ENCODE measurements around the gene FADS2.

FADS2 gene

DNA sequence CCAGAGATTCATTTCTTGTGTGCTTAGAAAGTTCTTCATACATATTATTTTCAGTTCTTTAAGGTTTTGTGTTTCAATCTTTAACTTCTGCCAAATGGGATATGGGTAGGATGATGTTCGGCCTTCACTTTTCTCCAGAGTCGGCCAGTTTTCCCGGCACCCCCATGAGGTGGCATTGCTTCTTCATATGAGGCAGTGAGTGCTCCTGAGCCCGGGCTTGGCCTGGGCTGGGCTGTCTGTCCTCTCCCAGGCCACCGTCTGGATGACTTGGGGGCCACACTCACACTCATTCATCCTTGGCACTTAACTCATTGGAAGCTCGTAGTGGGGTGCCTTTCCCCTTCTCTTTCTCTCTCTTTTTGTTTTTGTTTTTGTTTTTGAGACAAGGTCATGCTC, 23.8 kb downstream of the FADS2 start:
- Histone ChIP-seq H2AFZ (no peak overlapping the region), H3K9me3 (ENCODE audit: control insufficient read depth, low read length) (no peaks in the 10 kb centered on the region), H3K4me3 (ENCODE audit: low read depth, low read length) (no peak overlapping the region), H3K36me3 (ENCODE audit: control insufficient read depth, insufficient read depth, low read length) (no peaks in the 10 kb centered on the region), H3K27ac (no peak overlapping the region), H3K9ac (no peak overlapping the region), H3K4me1 (no peaks in the 10 kb centered on the region), H3K4me2 (ENCODE audit: low read length) (no peak overlapping the region), H3K79me2 (no peaks in the 10 kb centered on the region), H3K27me3 (ENCODE audit: control insufficient read depth, insufficient read depth, low read length) (no peaks in the 10 kb centered on the region)
- TF ChIP-seq, protein P1, sequence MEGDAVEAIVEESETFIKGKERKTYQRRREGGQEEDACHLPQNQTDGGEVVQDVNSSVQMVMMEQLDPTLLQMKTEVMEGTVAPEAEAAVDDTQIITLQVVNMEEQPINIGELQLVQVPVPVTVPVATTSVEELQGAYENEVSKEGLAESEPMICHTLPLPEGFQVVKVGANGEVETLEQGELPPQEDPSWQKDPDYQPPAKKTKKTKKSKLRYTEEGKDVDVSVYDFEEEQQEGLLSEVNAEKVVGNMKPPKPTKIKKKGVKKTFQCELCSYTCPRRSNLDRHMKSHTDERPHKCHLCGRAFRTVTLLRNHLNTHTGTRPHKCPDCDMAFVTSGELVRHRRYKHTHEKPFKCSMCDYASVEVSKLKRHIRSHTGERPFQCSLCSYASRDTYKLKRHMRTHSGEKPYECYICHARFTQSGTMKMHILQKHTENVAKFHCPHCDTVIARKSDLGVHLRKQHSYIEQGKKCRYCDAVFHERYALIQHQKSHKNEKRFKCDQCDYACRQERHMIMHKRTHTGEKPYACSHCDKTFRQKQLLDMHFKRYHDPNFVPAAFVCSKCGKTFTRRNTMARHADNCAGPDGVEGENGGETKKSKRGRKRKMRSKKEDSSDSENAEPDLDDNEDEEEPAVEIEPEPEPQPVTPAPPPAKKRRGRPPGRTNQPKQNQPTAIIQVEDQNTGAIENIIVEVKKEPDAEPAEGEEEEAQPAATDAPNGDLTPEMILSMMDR (IDR thresholded peaks at IDR 0.05): no peak

- Histone ChIP-seq H3K9ac (no peak overlapping the region), H3K9me3 (ENCODE audit: control insufficient read depth, low read length) (no peaks in the 10 kb centered on the region)
- TF ChIP-seq, protein P1 (IDR thresholded peaks at IDR 0.05): no peak
Measured at GRCh38 chr11:61853698-61854169, 25.6 kb downstream of the FADS2 start.

DNA sequence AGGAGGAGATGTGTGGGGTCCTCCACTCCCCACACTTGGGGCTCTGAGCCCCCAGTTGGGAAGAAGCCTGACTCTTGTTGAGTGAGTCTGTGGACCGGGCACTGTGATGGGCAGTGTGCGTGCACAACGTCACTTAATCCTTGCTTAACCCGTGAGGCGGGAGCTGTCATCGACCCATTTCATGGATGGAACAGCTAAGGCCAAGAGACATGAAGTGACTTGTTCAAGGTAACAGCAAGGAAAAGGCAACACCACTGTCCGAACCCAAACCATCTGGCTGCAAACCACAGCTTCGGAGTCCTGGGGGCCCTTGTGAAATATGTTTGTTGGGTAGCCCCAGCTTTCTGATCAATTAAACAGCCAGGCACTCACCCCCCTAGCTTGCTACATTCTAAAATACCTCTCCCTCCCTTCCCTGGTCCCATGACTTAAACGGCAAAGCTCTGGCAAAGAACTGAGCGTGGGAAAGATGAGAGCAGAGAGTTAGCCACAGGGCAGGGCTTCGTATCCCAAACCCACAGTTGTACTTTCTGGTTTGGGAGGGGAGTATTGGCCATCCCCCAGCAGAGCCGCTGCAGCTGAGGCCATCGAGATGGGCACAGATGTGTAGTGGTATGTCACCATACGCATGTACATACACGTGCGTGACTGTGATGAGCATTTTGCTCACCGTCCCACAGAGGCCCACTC, 26.3 kb downstream of the FADS2 start:
- Histone ChIP-seq H3K27ac (no peak overlapping the region), H3K27me3 (ENCODE audit: control insufficient read depth, insufficient read depth, low read length) (no peaks in the 10 kb centered on the region), H3K9ac (no peak overlapping the region), H3K4me2 (ENCODE audit: low read length) (no peak overlapping the region), H3K36me3 (ENCODE audit: control insufficient read depth, insufficient read depth, low read length) (no peaks in the 10 kb centered on the region), H3K4me1 (no peaks in the 10 kb centered on the region), H3K4me3 (ENCODE audit: low read depth, low read length) (no peak overlapping the region), H3K9me3 (ENCODE audit: control insufficient read depth, low read length) (no peaks in the 10 kb centered on the region), H2AFZ (no peak overlapping the region), H3K79me2 (no peaks in the 10 kb centered on the region)
- TF ChIP-seq, protein P1 (IDR thresholded peaks at IDR 0.05): no peak

More at GRCh38 chr11:61853698-61854169, 25.6 kb downstream of the FADS2 start:
- Histone ChIP-seq H3K79me2 (no peaks in the 10 kb centered on the region), H3K4me3 (ENCODE audit: low read depth, low read length) (no peak overlapping the region), H3K36me3 (ENCODE audit: control insufficient read depth, insufficient read depth, low read length) (no peaks in the 10 kb centered on the region), H3K4me2 (ENCODE audit: low read length) (no peak overlapping the region), H3K27me3 (ENCODE audit: control insufficient read depth, insufficient read depth, low read length) (no peaks in the 10 kb centered on the region), H3K27ac (no peak overlapping the region), H3K4me1 (no peaks in the 10 kb centered on the region), H2AFZ (no peak overlapping the region)

- H3K27ac ChIP-seq: no peak overlapping the region
- no peaks in the 10 kb centered on the region for H3K9me3 ChIP-seq (ENCODE audit: control insufficient read depth, low read length)
- TF ChIP-seq, protein P1 (IDR thresholded peaks at IDR 0.05): no peak
- H3K36me3 ChIP-seq (ENCODE audit: control insufficient read depth, insufficient read depth, low read length): no peaks in the 10 kb centered on the region
- no peak overlapping the region for H2AFZ ChIP-seq
- H3K79me2 ChIP-seq: no peaks in the 10 kb centered on the region
- H3K27me3 ChIP-seq (ENCODE audit: control insufficient read depth, insufficient read depth, low read length): no peaks in the 10 kb centered on the region
- H3K4me3 ChIP-seq (ENCODE audit: low read depth, low read length): no peak overlapping the region
- H3K9ac ChIP-seq: no peak overlapping the region
- H3K4me2 ChIP-seq (ENCODE audit: low read length): no peak overlapping the region
- no peaks in the 10 kb centered on the region for H3K4me1 ChIP-seq
Measured at GRCh38 chr11:61854966-61855714, 27.0 kb downstream of the FADS2 start.
